KOPT-K1 (cell line): ENCODE measurements around the gene BLOC1S4.
A peak's percentile ranks its signal among the peaks of the same experiment; 100 is the strongest.
"Not testable (repeated sequence)": the region's sequence is repeated elsewhere in the genome, so short reads cannot be mapped to it uniquely, and the experiment has no call there.

Source experiments
- H3K27ac ChIP-seq: fragments of 200-600 bp; sonication (generic); 2 replicates; pipeline ENCODE4 v1.5.1; 2016; ENCODE audit warnings: antibody characterized with exemption, mild to moderate bottlenecking, low read depth, low read length; ENCODE audit not compliant: poor library complexity, severe bottlenecking
- H3K36me3 ChIP-seq: fragments of 200-600 bp; sonication (generic); 2 replicates; pipeline ENCODE4 v1.5.1; 2017; ENCODE audit warnings: antibody characterized with exemption, mild to moderate bottlenecking, low read length, moderate library complexity; ENCODE audit not compliant: insufficient read depth
- H3K9me3 ChIP-seq: fragments of 200-600 bp; sonication (generic); 2 replicates; pipeline ENCODE4 v1.5.1; 2017; ENCODE audit warnings: antibody characterized with exemption, low read length, mild to moderate bottlenecking; ENCODE audit not compliant: insufficient read depth, poor library complexity, severe bottlenecking

Gene BLOC1S4

GRCh38 chr4:6716018-6716911 is at the start of gene BLOC1S4:
Gene BLOC1S4, plus strand, starts transcription at chr4:6716174. Its CDS starts 36 bp downstream, at chr4:6716210.
- Histone ChIP-seq H3K9me3 (no peaks in the 10 kb centered on the region), H3K27ac (peak within 1 kb of the TSS; percentile 77), H3K36me3 (no peaks in the 10 kb centered on the region)

GRCh38 chr4:6668391-6668790 is 47.6 kb upstream of the BLOC1S4 start:
- Histone ChIP-seq H3K9me3 (peaks cover 4% of the 10 kb centered on the region), H3K27ac (no peak overlapping the region), H3K36me3 (no peaks in the 10 kb centered on the region)

DNA sequence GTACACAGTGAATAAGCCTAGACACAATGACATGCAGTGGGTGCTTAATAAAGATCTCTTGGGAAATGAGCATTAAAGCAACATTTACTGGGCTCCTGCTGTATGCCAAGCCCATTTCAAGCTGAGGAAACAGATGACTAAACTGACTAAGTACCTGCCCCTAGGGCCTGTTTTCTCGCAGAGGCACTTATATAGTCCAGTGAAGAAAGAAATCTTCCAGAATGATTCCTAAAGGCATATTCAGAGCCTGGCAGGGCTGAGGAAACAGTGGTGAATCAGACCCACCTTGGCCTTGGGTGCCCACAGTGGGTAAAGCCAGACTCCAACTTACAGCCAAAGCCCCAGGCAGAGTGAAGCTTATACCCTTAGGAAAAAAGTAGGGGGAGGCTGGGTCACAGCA is 44.3 kb upstream of the BLOC1S4 start:
- peaks cover 19% of the 10 kb centered on the region for H3K36me3 ChIP-seq
- H3K27ac ChIP-seq, result no peak overlapping the region
- H3K9me3 ChIP-seq, result peaks cover 4% of the 10 kb centered on the region

DNA sequence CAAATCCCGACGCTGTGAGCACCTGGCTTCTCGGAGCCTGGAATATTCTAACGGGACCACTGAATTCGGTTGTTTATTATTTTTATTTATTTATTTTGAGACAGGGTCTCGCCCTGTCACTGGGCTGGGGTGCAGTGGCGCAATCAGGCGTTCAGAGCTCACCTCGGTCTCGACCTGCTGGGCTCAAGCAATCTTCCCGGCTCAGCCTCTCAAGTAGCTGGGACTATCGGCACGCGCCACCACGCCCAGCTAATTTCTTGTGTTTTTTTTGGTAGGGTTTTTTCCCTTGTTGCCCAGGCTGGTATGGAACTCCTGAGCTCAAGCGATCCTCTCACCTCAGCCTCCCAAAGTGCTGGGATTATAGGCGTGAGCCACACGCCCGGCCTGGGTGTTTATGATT is 43.8 kb upstream of the BLOC1S4 start:
- Histone ChIP-seq H3K9me3 (peaks cover 4% of the 10 kb centered on the region), H3K27ac (no peak overlapping the region), H3K36me3 (peaks cover 24% of the 10 kb centered on the region)

- not testable (repeated sequence) for H3K9me3 ChIP-seq
- peaks cover 29% of the 10 kb centered on the region for H3K36me3 ChIP-seq
- H3K27ac ChIP-seq, result peak overlapping the region; percentile 92
Observed at GRCh38 chr4:6672541-6673190, 43.3 kb upstream of the BLOC1S4 start.

GRCh38 chr4:6673191-6673659 is 42.7 kb upstream of the BLOC1S4 start:
- not testable (repeated sequence) for H3K9me3 ChIP-seq
- Histone ChIP-seq H3K36me3 (peaks cover 34% of the 10 kb centered on the region), H3K27ac (peak overlapping the region; percentile 92)

- Histone ChIP-seq H3K36me3 (peaks cover 41% of the 10 kb centered on the region), H3K27ac (peak overlapping the region; percentile 92), H3K9me3 (peaks cover 4% of the 10 kb centered on the region)
Observed at GRCh38 chr4:6673660-6674499, 42.1 kb upstream of the BLOC1S4 start.

- Histone ChIP-seq H3K27ac (peak overlapping the region; percentile 92), H3K9me3 (peaks cover 4% of the 10 kb centered on the region), H3K36me3 (peaks cover 43% of the 10 kb centered on the region)
Observed at GRCh38 chr4:6674500-6675149, 41.3 kb upstream of the BLOC1S4 start.

- H3K9me3 ChIP-seq, result peaks cover 4% of the 10 kb centered on the region
- H3K27ac ChIP-seq, result no peak overlapping the region
- H3K36me3 ChIP-seq, result peaks cover 65% of the 10 kb centered on the region
Observed at GRCh38 chr4:6676722-6677558, 39.0 kb upstream of the BLOC1S4 start.

DNA sequence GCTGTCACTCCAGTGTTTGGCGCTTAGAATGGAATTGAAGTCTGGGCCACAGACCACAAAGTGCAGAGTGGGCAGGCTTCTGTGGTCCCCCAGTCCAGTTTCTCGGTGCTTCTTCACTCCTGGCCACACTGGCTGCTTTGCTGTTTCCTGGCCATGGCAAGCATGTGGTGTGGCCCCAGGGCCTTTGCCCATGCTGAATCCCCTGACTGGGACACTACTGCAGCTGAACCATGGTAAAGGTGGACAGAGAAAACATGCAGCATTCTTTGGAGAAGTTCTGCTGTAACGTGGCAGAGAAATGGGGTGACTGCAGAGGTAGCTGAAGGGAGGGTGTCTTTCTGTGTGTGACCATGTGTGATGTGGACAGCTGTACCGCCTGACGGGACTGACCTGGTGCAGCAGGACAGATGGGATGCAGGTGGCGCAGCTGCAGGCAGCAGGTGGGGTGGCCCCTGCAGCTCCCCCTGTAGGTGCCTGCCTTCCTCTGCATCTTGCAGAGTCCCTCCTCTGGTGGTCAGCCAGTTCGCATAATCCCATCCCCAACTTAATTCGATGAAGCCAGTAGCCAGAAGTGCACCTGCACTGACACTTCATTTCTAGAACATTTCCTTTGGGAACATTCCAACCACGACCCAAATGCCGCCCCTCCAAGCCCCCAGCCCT is 35.5 kb upstream of the BLOC1S4 start:
- no peak overlapping the region for H3K27ac ChIP-seq
- H3K36me3 ChIP-seq, result peaks cover 57% of the 10 kb centered on the region
- no peaks in the 10 kb centered on the region for H3K9me3 ChIP-seq

DNA sequence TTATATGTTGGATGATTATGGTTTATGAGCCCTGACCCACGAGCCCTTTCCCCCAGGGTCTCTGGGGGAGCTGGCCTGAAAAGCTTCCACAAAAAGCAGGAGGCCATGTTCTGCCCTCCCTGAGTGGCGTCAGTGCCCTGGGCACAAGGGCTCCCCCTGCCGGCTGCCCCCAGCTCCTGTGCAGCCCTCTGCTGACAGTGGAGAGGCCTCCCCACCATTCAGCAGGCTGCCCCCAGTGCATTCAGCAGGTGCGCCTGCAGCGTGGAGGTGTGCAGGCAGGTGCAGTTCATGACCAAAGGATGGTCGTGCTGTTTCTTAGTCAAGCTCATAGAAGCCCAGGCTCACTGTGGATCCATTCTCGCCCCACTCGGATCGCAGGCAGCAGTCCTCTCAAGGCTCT is 34.8 kb upstream of the BLOC1S4 start:
- Histone ChIP-seq H3K9me3 (no peaks in the 10 kb centered on the region), H3K36me3 (peaks cover 50% of the 10 kb centered on the region), H3K27ac (no peak overlapping the region)

GRCh38 chr4:6682862-6683590 is 32.9 kb upstream of the BLOC1S4 start:
- no peaks in the 10 kb centered on the region for H3K9me3 ChIP-seq
- peak overlapping the region; percentile 74 for H3K27ac ChIP-seq
- peaks cover 32% of the 10 kb centered on the region for H3K36me3 ChIP-seq

DNA sequence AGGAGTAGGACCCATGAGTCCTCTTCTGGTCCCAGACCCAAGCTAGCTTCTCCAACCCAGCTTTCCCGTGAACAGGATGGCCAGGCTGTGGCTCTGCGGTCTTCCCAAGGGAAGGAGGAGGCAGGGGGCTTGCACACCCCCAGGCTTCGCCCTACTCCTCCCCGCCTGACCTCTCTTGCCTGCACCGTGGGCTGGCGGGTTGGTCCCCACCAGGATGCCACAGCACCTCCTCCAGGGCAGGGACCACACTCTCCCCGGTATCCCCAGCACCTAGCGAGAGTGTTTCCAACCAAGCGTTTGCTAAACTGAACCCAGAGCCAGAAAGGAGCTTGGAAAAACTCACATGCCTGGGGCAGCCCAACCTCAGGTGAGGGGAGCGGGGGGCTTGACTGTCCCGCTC is 31.3 kb upstream of the BLOC1S4 start:
- H3K27ac ChIP-seq, result peak overlapping the region; percentile 26
- peaks cover 21% of the 10 kb centered on the region; the same call in 1 of the 2 replicates for H3K36me3 ChIP-seq
- H3K9me3 ChIP-seq, result no peaks in the 10 kb centered on the region
